HepG2 (cell line): ENCODE results near the gene PLEKHG2. TPM values are rescaled to one million over a fixed set of nuclear protein-coding genes. Genes with fewer than 3 reads are reported as not detected.
A peak's percentile ranks its signal among the peaks of the same experiment; 100 is the strongest.

Source experiments
- CHD4 ChIP-seq: fragments of 200-600 bp; sonication (generic); IDR thresholded peaks from 2 replicates; pipeline ENCODE4 v1.7.0; 2017; ENCODE audit warnings: mild to moderate bottlenecking, low read length, borderline replicate concordance
- ETV6 ChIP-seq: sonication (generic); formaldehyde crosslinking; conservative IDR thresholded peaks from 2 replicates; pipeline ENCODE4 v1.4.0; 2020; ENCODE audit warnings: missing genetic modification reagents
- JUNB ChIP-seq: sonication (generic); formaldehyde crosslinking; IDR thresholded peaks from 2 replicates; pipeline ENCODE4 v1.8.0; 2022; ENCODE audit warnings: missing genetic modification reagents, mild to moderate bottlenecking, borderline replicate concordance
- KAT2B ChIP-seq: fragments of 150-350 bp; IDR thresholded peaks from 2 replicates; pipeline ENCODE4 v1.6.1; 2014; ENCODE audit warnings: low read depth, low read length, borderline replicate concordance
- KDM2A ChIP-seq: sonication (generic); formaldehyde crosslinking; IDR thresholded peaks from 2 replicates; pipeline ENCODE4 v1.4.0; 2020; ENCODE audit warnings: low read depth, missing genetic modification reagents, borderline replicate concordance
- PAF1 ChIP-seq: IDR thresholded peaks from 2 replicates; pipeline ENCODE4 v1.6.1; 2016; ENCODE audit warnings: missing genetic modification reagents, missing compliant biosample characterization
- PHF21A ChIP-seq: sonication (generic); formaldehyde crosslinking; IDR thresholded peaks from 2 replicates; pipeline ENCODE4 v1.5.0; 2020; ENCODE audit warnings: mild to moderate bottlenecking, missing genetic modification reagents
- RFX3 ChIP-seq: IDR thresholded peaks from 2 replicates; pipeline ENCODE4 v1.6.1; 2016; ENCODE audit warnings: missing biosample characterization, missing genetic modification reagents
- SP2 ChIP-seq: sonication (generic); formaldehyde crosslinking; IDR thresholded peaks from 2 replicates; pipeline ENCODE4 v1.5.1; 2020; ENCODE audit warnings: mild to moderate bottlenecking, missing genetic modification reagents
- ZNF335 ChIP-seq: sonication (generic); formaldehyde crosslinking; IDR thresholded peaks from 2 replicates; pipeline ENCODE4 v1.4.0; 2020; ENCODE audit warnings: missing genetic modification reagents
- ZNF34 ChIP-seq: sonication (generic); formaldehyde crosslinking; IDR thresholded peaks from 2 replicates; pipeline ENCODE4 v1.4.0; 2020; ENCODE audit warnings: mild to moderate bottlenecking, missing genetic modification reagents, borderline replicate concordance
- ZNF772 ChIP-seq: sonication (generic); formaldehyde crosslinking; IDR thresholded peaks from 2 replicates; pipeline ENCODE4 v1.5.0; 2020; ENCODE audit warnings: mild to moderate bottlenecking, missing genetic modification reagents
- ZNF792 ChIP-seq: IDR thresholded peaks from 2 replicates; pipeline ENCODE4 v1.6.1; 2016
- polyA plus RNA-seq, 8 experiments: library from polyadenylated mRNA; depleted of rRNA in 3 of 8; stranded (reverse) in 7 of 8; unstranded in 1 of 8; fragments of >200 nt; fragmentation: Illumina TruSeq in 4 of 8; extraction: Trizol in 4 of 8; gene quantifications; 2 replicates each; pipeline versions ENCODE4 v1.2.1 to v1.2.3, GENCODE V29; 2011 to 2016; ENCODE audit warnings: low read depth in 4 of 8, missing spikeins in 1 of 8, mixed read lengths in 1 of 8; ENCODE audit not compliant: insufficient read depth in 1 of 8
- total RNA-seq, 5 experiments: library from RNA; depleted of rRNA; stranded (reverse); fragments of >200 nt; fragmentation: Illumina TruSeq; extraction: Trizol; gene quantifications; 2 replicates each; pipeline ENCODE4 v1.2.3, GENCODE V29; 2016; ENCODE audit warnings: low read depth in 1 of 5
- TF ChIP-seq, protein P1 (sequence below): sonication (generic); formaldehyde crosslinking; IDR thresholded peaks from 2 replicates; pipeline ENCODE4 v1.4.0; 2020; ENCODE audit warnings: mild to moderate bottlenecking, missing genetic modification reagents
- TF ChIP-seq, protein P2 (sequence below), 2 experiments: IDR thresholded peaks; 2 replicates each; pipeline ENCODE4 v1.6.1; 2011 to 2012; ENCODE audit warnings: low read length in 2 of 2, borderline replicate concordance in 1 of 2, low read depth in 1 of 2, mild to moderate bottlenecking in 1 of 2, moderate library complexity in 1 of 2
- TF ChIP-seq, protein P3 (sequence below): sonication (generic); formaldehyde crosslinking; IDR thresholded peaks from 2 replicates; pipeline ENCODE4 v1.8.1; 2023; ENCODE audit warnings: mild to moderate bottlenecking, inconsistent platforms, moderate library complexity, missing genetic modification reagents, borderline replicate concordance
- TF ChIP-seq, protein P4 (sequence below): IDR thresholded peaks from 2 replicates; pipeline ENCODE4 v1.6.1; 2016
- TF ChIP-seq, protein P5 (sequence below): sonication (generic); formaldehyde crosslinking; IDR thresholded peaks from 2 replicates; pipeline ENCODE4 v1.8.0; 2022; ENCODE audit warnings: mild to moderate bottlenecking, missing genetic modification reagents
- TF ChIP-seq, protein P6 (sequence below): sonication (generic); formaldehyde crosslinking; IDR thresholded peaks from 2 replicates; pipeline ENCODE4 v1.8.0; 2022; ENCODE audit warnings: missing genetic modification reagents, mild to moderate bottlenecking, moderate library complexity, borderline replicate concordance

Gene PLEKHG2
- total and polyA plus RNA-seq, 2 of the 13 experiments (the other 11 are each of a cell fraction or from before 2014, with no cell fraction given), result 3.6 to 6.8 TPM

DNA sequence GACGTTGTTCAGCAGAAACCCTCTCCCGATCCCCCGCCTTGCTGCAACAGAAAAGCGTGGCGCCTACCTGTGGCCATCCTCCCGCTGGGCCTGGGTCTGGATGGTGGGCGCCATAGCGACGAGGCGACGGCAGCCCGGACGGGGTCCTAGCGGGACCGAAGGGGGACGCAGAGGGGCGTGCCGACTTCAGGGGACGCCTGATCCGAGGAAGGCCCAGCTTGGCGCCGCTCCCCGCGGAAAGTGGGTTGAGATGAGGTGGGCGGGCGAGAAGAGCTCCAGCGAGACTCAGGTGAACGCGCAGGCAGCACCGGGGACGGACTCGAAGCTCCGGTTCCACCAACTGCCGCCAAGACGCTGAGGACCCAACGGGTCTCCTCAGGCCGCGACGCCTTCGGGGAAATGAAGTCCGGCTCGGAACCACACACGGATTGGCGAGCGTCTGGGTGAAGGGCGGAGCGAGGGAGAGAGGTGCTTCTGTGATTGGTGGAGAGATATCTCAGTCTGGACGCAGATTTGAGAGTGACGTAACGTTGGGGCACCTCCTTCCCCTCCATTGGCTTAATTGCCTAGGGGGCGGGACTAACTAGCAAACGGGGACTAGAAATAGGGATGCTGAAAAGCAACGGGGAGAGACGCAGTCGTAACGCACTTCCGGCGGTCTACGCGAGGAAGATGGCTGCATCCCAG is 21.6 kb upstream of the PLEKHG2 start, which contains the start of the genes MED29 and PAF1 (continued):
- TF ChIP-seq, protein P1, sequence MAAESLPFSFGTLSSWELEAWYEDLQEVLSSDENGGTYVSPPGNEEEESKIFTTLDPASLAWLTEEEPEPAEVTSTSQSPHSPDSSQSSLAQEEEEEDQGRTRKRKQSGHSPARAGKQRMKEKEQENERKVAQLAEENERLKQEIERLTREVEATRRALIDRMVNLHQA (CRISPR knock-in tag), result no peak
- TF ChIP-seq, protein P2, sequence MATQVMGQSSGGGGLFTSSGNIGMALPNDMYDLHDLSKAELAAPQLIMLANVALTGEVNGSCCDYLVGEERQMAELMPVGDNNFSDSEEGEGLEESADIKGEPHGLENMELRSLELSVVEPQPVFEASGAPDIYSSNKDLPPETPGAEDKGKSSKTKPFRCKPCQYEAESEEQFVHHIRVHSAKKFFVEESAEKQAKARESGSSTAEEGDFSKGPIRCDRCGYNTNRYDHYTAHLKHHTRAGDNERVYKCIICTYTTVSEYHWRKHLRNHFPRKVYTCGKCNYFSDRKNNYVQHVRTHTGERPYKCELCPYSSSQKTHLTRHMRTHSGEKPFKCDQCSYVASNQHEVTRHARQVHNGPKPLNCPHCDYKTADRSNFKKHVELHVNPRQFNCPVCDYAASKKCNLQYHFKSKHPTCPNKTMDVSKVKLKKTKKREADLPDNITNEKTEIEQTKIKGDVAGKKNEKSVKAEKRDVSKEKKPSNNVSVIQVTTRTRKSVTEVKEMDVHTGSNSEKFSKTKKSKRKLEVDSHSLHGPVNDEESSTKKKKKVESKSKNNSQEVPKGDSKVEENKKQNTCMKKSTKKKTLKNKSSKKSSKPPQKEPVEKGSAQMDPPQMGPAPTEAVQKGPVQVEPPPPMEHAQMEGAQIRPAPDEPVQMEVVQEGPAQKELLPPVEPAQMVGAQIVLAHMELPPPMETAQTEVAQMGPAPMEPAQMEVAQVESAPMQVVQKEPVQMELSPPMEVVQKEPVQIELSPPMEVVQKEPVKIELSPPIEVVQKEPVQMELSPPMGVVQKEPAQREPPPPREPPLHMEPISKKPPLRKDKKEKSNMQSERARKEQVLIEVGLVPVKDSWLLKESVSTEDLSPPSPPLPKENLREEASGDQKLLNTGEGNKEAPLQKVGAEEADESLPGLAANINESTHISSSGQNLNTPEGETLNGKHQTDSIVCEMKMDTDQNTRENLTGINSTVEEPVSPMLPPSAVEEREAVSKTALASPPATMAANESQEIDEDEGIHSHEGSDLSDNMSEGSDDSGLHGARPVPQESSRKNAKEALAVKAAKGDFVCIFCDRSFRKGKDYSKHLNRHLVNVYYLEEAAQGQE (IDR thresholded peaks at IDR 0.05; ENCODE audit: borderline replicate concordance in 1 of 2, low read depth in 1 of 2, low read length in 2 of 2), result peak in 1 of 2 experiments; percentile 15; a peak in 1 of 4 replicates
- TF ChIP-seq, protein P3, sequence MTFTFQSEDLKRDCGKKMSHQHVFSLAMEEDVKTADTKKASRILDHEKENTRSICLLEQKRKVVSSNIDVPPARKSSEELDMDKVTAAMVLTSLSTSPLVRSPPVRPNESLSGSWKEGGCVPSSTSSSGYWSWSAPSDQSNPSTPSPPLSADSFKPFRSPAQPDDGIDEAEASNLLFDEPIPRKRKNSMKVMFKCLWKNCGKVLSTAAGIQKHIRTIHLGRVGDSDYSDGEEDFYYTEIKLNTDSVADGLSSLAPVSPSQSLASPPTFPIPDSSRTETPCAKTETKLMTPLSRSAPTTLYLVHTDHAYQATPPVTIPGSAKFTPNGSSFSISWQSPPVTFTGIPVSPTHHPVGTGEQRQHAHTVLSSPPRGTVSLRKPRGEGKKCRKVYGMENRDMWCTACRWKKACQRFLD, result peak; percentile 77
- peak; percentile 100 for TF ChIP-seq ZNF335 (CRISPR knock-in tag)
- no peak for TF ChIP-seq JUNB
- peak; percentile 73; the same call in 1 of the 2 replicates for TF ChIP-seq PHF21A (CRISPR knock-in tag)
- no peak; the same call in 1 of the 2 replicates for TF ChIP-seq ETV6 (CRISPR knock-in tag)
- TF ChIP-seq, protein P4, sequence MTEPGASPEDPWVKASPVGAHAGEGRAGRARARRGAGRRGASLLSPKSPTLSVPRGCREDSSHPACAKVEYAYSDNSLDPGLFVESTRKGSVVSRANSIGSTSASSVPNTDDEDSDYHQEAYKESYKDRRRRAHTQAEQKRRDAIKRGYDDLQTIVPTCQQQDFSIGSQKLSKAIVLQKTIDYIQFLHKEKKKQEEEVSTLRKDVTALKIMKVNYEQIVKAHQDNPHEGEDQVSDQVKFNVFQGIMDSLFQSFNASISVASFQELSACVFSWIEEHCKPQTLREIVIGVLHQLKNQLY (CRISPR knock-in tag), result 0 out of 2 replicates have a peak, but pooled peaks have one; percentile 16
- TF ChIP-seq ZNF792 (CRISPR knock-in tag), result no peak
- TF ChIP-seq KAT2B, result no peak
- TF ChIP-seq ZNF772 (CRISPR knock-in tag), result no peak; the same call in 1 of the 2 replicates
- TF ChIP-seq PAF1 (CRISPR knock-in tag), result 0 out of 2 replicates have a peak, but pooled peaks have one; percentile 54
- TF ChIP-seq KDM2A (CRISPR knock-in tag), result peak; percentile 97
- peak; percentile 30; the same call in 1 of the 2 replicates for TF ChIP-seq ZNF34 (CRISPR knock-in tag)
- TF ChIP-seq RFX3 (CRISPR knock-in tag), result no peak
- peak; percentile 98 for TF ChIP-seq SP2 (CRISPR knock-in tag)
- TF ChIP-seq, protein P5, sequence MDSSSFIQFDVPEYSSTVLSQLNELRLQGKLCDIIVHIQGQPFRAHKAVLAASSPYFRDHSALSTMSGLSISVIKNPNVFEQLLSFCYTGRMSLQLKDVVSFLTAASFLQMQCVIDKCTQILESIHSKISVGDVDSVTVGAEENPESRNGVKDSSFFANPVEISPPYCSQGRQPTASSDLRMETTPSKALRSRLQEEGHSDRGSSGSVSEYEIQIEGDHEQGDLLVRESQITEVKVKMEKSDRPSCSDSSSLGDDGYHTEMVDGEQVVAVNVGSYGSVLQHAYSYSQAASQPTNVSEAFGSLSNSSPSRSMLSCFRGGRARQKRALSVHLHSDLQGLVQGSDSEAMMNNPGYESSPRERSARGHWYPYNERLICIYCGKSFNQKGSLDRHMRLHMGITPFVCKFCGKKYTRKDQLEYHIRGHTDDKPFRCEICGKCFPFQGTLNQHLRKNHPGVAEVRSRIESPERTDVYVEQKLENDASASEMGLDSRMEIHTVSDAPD (CRISPR knock-in tag), result no peak
- TF ChIP-seq, protein P6, sequence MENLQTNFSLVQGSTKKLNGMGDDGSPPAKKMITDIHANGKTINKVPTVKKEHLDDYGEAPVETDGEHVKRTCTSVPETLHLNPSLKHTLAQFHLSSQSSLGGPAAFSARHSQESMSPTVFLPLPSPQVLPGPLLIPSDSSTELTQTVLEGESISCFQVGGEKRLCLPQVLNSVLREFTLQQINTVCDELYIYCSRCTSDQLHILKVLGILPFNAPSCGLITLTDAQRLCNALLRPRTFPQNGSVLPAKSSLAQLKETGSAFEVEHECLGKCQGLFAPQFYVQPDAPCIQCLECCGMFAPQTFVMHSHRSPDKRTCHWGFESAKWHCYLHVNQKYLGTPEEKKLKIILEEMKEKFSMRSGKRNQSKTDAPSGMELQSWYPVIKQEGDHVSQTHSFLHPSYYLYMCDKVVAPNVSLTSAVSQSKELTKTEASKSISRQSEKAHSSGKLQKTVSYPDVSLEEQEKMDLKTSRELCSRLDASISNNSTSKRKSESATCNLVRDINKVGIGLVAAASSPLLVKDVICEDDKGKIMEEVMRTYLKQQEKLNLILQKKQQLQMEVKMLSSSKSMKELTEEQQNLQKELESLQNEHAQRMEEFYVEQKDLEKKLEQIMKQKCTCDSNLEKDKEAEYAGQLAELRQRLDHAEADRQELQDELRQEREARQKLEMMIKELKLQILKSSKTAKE, result no peak
- 0 out of 2 replicates have a peak, but pooled peaks have one; percentile 4 for TF ChIP-seq CHD4
